GM21526 (cell line): Measurements from ENCODE around the gene GPR3.

Experiments used
- ATAC-seq: cut with Tn5 transposase; IDR thresholded peaks from one replicate; pipeline ENCODE4 v1.9.1; 2021; ENCODE audit warnings: moderate library complexity; ENCODE audit not compliant: unreplicated experiment, low FRiP score

The GPR3 gene

GRCh38 chr1:27358038-27358927 is 34.1 kb upstream of the GPR3 start:
- no peak for ATAC-seq

DNA sequence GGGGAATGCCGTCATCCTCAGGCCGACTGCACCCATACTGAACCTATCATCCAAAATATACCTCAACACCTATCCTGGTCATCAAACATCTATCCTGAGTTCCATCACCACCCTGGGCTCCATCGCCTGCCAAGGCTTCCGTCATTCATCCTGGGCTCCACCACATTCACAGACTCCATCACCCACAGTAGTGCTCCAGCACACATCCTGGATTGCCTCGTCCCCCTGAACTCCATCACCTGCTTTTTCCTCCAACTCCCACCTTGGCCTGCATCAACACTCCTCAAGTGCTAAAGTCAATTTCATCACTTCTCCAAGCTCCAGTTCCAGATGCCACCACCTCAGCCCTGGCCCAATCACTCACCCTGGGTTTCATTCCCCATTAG is 33.5 kb upstream of the GPR3 start:
- no peak for ATAC-seq

GRCh38 chr1:27359822-27360158 is 32.6 kb upstream of the GPR3 start:
- no peak for ATAC-seq

GRCh38 chr1:27360159-27361043 is 32.0 kb upstream of the GPR3 start:
- ATAC-seq = no peak

DNA sequence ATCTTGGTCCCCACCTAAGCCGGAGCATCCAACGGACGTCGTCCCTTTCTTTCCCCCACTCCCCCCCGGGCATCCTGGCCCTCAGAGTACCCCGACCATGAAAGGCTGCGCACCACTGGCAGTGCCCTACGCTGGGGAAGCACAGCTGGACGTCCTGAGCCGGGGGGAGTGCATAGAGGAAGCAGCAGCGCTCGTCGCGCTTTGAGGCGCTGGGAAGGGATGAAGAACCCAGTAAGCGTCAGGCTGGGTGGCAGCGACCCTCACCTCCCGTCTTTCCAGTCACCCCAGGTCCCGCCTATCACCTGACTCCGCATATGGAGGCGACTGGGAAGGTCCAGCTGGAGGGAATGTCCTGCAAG is 31.4 kb upstream of the GPR3 start:
- no peak for ATAC-seq

DNA sequence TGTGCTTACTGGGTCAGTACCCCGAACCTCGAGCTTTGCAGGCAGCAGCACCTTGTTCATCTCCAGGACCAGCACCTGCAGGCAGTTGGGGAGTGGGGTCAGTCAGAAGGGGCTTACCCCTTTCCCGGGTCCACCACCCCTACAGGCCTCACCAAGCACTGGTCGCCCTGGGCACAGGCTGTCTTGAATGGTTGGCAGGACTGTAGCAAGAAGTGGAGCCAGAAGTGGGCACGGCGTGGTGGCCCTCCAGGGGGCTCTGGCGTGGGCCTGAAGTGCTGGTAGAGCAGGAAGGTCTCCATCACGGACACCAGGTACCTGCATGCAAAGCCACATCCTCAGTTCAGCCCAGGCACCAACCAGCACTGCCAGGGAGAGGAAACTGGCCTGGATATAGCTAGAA is 30.9 kb upstream of the GPR3 start:
- no peak for ATAC-seq

GRCh38 chr1:27363766-27364695 is 28.4 kb upstream of the GPR3 start:
- no peak for ATAC-seq

- no peak for ATAC-seq
Observed at GRCh38 chr1:27364696-27365371, 27.6 kb upstream of the GPR3 start.

DNA sequence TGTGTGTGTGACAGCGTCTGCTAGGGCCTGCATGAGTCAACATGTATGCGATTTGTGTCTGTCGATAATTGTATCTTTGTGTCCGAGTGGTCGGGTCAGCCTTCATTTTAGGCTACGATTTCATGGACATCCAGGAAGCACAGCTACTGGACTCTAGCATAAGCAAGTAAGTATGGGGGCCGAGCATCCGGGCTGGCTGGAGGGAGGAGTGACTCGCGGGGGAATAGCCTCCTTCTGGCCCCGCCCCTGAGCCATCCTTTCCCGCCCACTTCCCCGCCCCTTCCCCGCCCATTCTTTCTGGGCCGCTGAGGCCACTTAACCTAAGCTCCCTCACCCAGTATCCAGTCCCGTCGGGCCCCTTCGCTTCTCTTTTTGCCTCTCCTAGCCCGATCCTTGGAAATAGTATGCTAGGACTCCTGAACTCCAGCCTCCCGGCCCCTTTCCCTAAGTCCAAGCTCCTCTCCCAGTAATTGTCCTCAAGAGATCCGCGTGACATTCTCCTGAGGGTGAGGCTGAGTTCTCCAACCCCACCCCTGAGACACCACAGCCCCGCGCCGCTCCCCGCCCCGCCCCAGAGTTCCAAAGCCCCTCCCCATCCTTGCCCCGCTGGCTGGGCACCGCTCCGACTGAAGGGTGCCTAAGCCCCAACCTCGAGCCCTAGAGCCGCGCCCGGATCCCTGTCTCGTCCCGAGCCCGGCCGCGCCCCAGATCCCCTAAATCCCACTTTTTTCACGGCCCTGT is 26.9 kb upstream of the GPR3 start:
- no peak for ATAC-seq

GRCh38 chr1:27366113-27366410 is 26.4 kb upstream of the GPR3 start:
- ATAC-seq = no peak

DNA sequence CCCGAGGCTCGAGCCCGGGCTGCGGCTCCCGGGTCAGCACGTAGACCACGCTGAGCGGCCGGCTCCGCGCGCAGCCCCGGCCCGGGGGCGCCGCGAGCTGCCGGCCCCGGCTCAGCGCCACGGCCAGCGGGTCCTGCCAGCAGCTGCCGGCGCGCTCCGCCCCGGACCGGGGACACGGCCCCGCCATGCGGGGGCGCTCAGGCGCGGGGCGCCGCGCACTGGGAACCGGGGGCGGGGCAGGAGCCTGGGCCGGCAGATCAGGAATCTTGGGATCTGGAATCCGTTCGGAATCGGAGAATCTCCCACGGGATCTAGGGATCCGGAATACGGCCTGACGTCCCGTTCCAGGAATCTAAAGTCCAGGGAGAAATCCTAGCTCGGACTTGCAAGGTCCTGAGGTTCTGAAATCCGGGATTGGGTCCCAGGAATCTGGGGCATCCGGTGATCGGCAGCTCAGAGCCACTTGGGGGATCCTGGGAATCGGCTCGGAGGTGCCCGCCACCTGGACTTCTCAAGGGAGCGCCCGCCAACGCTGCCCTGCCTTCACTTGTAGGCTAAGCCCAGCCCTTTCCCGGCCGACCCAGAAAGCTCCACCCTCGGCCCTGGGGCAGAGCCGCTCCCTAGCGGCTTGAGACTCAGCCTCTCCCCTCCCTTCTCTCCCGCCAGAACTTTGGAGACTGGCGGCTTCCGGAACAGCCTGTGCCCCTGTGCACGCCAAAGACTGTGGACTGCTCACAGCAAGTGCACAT is 25.8 kb upstream of the GPR3 start, which contains the start of gene MAP3K6:
MAP3K6 (minus strand) TSS at position 551 of the 749 bp plus-strand sequence; CDS start at position 187, 364 bp downstream.
- ATAC-seq = no peak

DNA sequence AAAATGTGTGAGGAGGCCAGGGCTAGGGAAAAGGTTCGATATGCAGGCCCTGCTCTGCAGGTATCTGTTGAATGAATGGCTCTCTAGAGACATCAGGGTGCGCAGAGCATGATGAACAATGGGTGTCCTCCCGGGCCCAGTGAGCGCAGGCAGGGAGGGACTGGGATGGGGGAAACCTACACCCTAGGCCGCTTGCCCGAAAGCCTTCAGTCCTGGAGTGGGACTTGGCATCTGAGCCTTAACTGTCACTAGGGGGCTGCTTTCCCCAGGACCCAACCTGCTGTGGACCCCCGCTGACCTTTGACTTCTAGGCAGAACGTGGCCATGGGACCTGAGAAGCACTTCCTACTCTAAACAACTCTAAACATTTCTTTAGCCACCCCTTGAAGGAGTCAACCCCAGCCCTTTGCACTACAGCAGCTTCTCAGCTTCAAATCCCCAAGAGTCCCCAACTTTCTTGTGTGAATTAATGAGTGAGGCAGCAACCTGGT is 25.2 kb upstream of the GPR3 start:
- no peak for ATAC-seq

- no peak for ATAC-seq
Observed at GRCh38 chr1:27368869-27369582, 23.4 kb upstream of the GPR3 start.

- ATAC-seq = no peak
Observed at GRCh38 chr1:27372022-27372807, 20.2 kb upstream of the GPR3 start.

GRCh38 chr1:27372808-27373690 is 19.4 kb upstream of the GPR3 start:
- no peak for ATAC-seq

DNA sequence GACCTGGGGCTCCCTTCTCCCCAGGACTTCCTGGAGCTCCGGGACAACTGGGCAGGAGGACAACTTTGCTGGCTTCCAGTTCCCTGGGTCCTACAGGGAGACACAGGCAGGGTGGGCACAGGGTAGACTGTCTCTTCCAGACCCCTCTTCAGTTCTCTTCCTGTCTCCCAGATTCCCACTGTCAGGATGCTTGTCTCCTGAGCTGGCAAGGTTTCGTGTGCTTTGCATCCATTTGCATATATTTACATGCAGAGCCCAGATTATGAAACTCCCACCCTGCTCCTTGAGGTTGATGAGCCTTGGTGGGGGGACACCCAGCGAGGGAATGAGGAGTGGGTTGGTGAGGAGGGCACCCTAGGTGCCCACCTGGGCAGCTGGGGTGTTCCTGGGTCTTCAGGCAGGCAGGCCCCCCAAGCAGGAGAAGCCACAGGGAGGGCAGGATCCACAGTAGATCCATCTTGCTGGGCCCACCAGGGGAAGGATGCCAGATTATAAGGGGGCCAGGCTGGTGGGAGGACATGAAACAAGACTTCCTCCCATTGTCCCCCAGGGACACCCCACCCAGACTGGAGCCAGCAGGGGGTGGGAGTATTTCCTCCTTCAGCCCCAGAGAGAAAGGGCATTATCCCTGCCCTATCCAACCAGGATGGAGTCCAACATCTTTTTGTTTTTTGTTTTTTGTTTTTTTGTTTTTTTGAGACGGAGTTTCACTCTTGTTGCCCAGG is 17.9 kb upstream of the GPR3 start, which contains the start of gene FCN3:
FCN3 (minus strand) TSS at position 463 of the 725 bp plus-strand sequence; CDS start at position 457, 6 bp downstream.
- no peak for ATAC-seq
